Neural progenitor cell (in vitro differentiated cells): Measurements from ENCODE around the gene TPST2.

Experiments used
- EZH2 ChIP-seq: fragments of 200-600 bp; sonication (generic); IDR thresholded peaks from 2 replicates; pipeline ENCODE4 v1.6.1; 2017; ENCODE audit warnings: antibody characterized with exemption, mild to moderate bottlenecking, moderate library complexity
- TF ChIP-seq, protein P1 (sequence below): fragments of 200-600 bp; sonication (generic); IDR thresholded peaks from 2 replicates; pipeline ENCODE4 v1.5.1; 2017; ENCODE audit warnings: antibody characterized with exemption, mild to moderate bottlenecking

DNA sequence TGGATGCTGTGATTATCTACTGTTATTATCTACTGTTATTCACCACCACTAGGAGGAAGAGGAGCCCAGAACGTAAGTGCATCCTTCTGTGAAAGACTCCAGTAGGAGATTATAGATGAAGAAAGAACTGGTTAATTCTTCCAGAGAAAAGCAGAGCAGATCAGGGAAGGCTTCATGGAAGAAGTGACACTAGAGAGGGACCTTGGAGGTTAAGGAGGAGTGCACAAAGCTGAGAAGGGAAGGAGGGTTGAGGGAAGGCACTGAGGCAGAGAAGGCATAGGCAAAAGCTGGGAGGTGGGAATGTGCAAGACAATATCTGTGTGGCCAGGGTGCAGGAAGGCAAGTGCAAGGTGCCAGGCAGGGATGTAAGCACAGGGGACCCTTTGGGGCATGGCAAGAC lies 14.4 kb upstream of the TPST2 start:
- no peak for TF ChIP-seq EZH2
- TF ChIP-seq, protein P1, sequence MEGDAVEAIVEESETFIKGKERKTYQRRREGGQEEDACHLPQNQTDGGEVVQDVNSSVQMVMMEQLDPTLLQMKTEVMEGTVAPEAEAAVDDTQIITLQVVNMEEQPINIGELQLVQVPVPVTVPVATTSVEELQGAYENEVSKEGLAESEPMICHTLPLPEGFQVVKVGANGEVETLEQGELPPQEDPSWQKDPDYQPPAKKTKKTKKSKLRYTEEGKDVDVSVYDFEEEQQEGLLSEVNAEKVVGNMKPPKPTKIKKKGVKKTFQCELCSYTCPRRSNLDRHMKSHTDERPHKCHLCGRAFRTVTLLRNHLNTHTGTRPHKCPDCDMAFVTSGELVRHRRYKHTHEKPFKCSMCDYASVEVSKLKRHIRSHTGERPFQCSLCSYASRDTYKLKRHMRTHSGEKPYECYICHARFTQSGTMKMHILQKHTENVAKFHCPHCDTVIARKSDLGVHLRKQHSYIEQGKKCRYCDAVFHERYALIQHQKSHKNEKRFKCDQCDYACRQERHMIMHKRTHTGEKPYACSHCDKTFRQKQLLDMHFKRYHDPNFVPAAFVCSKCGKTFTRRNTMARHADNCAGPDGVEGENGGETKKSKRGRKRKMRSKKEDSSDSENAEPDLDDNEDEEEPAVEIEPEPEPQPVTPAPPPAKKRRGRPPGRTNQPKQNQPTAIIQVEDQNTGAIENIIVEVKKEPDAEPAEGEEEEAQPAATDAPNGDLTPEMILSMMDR: no peak
